HepG2 (cell line): ENCODE measurements around the gene SDC4. TPM values are rescaled to one million over a fixed set of nuclear protein-coding genes. Genes with fewer than 3 reads are reported as not detected.
A peak's percentile ranks its signal among the peaks of the same experiment; 100 is the strongest.

Source experiments
- ARID2 ChIP-seq: sonication (generic); formaldehyde crosslinking; IDR thresholded peaks from 2 replicates; pipeline ENCODE4 v1.8.1; 2022; ENCODE audit warnings: mild to moderate bottlenecking, missing genetic modification reagents, borderline replicate concordance
- CREB1 ChIP-seq, 2 experiments: fragments of 450-650 bp in 1 of 2; IDR thresholded peaks; 2 replicates each; pipeline ENCODE4 v1.6.1; 2016 to 2017; ENCODE audit warnings: control low read depth in 1 of 2, mild to moderate bottlenecking in 1 of 2, missing compliant biosample characterization in 1 of 2, missing genetic modification characterization in 1 of 2
- ELF1 ChIP-seq: sonication (generic); formaldehyde crosslinking; IDR thresholded peaks from 2 replicates; pipeline ENCODE4 v1.4.0; 2020; ENCODE audit warnings: missing genetic modification reagents
- GATA4 ChIP-seq: sonication (generic); IDR thresholded peaks from 2 replicates; pipeline ENCODE4 v1.6.1; 2016; ENCODE audit warnings: antibody characterized with exemption, low read depth, borderline replicate concordance
- GATAD1 ChIP-seq: IDR thresholded peaks from 2 replicates; pipeline ENCODE4 v1.6.1; 2016; ENCODE audit warnings: missing genetic modification reagents, missing compliant biosample characterization
- HDAC6 ChIP-seq: fragments of 200-600 bp; sonication (generic); IDR thresholded peaks from 2 replicates; pipeline ENCODE4 v1.7.0; 2017; ENCODE audit warnings: mild to moderate bottlenecking, antibody characterized with exemption, low read length, low read depth
- HIVEP1 ChIP-seq: sonication (generic); formaldehyde crosslinking; IDR thresholded peaks from 2 replicates; pipeline ENCODE4 v1.4.0; 2020; ENCODE audit warnings: mild to moderate bottlenecking, missing genetic modification reagents
- KDM6A ChIP-seq: IDR thresholded peaks from 2 replicates; pipeline ENCODE4 v1.6.1; 2016; ENCODE audit warnings: low read depth
- MEF2D ChIP-seq: sonication (generic); formaldehyde crosslinking; IDR thresholded peaks from 2 replicates; pipeline ENCODE4 v1.5.1; 2020; ENCODE audit warnings: mild to moderate bottlenecking, missing genetic modification reagents
- YEATS2 ChIP-seq: sonication (generic); formaldehyde crosslinking; IDR thresholded peaks from 2 replicates; pipeline ENCODE4 v1.4.0; 2020; ENCODE audit warnings: missing genetic modification reagents, borderline replicate concordance
- ZNF235 ChIP-seq: sonication (generic); formaldehyde crosslinking; IDR thresholded peaks from 2 replicates; pipeline ENCODE4 v1.8.1; 2023; ENCODE audit warnings: mild to moderate bottlenecking, missing genetic modification reagents, borderline replicate concordance
- ZNF256 ChIP-seq: sonication (generic); formaldehyde crosslinking; conservative IDR thresholded peaks from 2 replicates; pipeline ENCODE4 v1.4.0; 2020; ENCODE audit warnings: missing genetic modification reagents
- ZNF629 ChIP-seq: sonication (generic); formaldehyde crosslinking; conservative IDR thresholded peaks from 2 replicates; pipeline ENCODE4 v1.5.0; 2020; ENCODE audit warnings: missing genetic modification reagents
- ZNF747 ChIP-seq: sonication (generic); formaldehyde crosslinking; IDR thresholded peaks from 2 replicates; pipeline ENCODE4 v1.8.1; 2023; ENCODE audit warnings: missing genetic modification reagents, mild to moderate bottlenecking, borderline replicate concordance
- polyA plus RNA-seq, 8 experiments: library from polyadenylated mRNA; depleted of rRNA in 3 of 8; stranded (reverse) in 7 of 8; unstranded in 1 of 8; fragments of >200 nt; fragmentation: Illumina TruSeq in 4 of 8; extraction: Trizol in 4 of 8; gene quantifications; 2 replicates each; pipeline versions ENCODE4 v1.2.1 to v1.2.3, GENCODE V29; 2011 to 2016; ENCODE audit warnings: low read depth in 4 of 8, missing spikeins in 1 of 8, mixed read lengths in 1 of 8; ENCODE audit not compliant: insufficient read depth in 1 of 8
- total RNA-seq, 5 experiments: library from RNA; depleted of rRNA; stranded (reverse); fragments of >200 nt; fragmentation: Illumina TruSeq; extraction: Trizol; gene quantifications; 2 replicates each; pipeline ENCODE4 v1.2.3, GENCODE V29; 2016; ENCODE audit warnings: low read depth in 1 of 5
- TF ChIP-seq, protein P1 (sequence below), 2 experiments: sonication (generic) in 1 of 2; formaldehyde crosslinking in 1 of 2; IDR thresholded peaks; 2 replicates each; pipeline versions ENCODE4 v1.4.0 to v1.6.1; 2018 to 2020; ENCODE audit warnings: missing genetic modification reagents in 2 of 2, borderline replicate concordance in 1 of 2, low read depth in 1 of 2, mild to moderate bottlenecking in 1 of 2, missing biosample characterization in 1 of 2
- TF ChIP-seq, protein P2 (sequence below): sonication (generic); formaldehyde crosslinking; IDR thresholded peaks from 2 replicates; pipeline ENCODE4 v1.4.0; 2020; ENCODE audit warnings: missing genetic modification reagents, borderline replicate concordance
- TF ChIP-seq, protein P3 (sequence below): sonication (generic); formaldehyde crosslinking; IDR thresholded peaks from 2 replicates; pipeline ENCODE4 v1.5.1; 2020; ENCODE audit warnings: mild to moderate bottlenecking, missing genetic modification reagents, moderate library complexity
- TF ChIP-seq, protein P4 (sequence below): sonication (generic); IDR thresholded peaks from 2 replicates; pipeline ENCODE4 v1.6.1; 2016; ENCODE audit warnings: low read depth, borderline replicate concordance

The SDC4 gene
- total and polyA plus RNA-seq, 2 of the 13 experiments (the other 11 are each of a cell fraction or from before 2014, with no cell fraction given): 49.0 to 65.1 TPM

DNA sequence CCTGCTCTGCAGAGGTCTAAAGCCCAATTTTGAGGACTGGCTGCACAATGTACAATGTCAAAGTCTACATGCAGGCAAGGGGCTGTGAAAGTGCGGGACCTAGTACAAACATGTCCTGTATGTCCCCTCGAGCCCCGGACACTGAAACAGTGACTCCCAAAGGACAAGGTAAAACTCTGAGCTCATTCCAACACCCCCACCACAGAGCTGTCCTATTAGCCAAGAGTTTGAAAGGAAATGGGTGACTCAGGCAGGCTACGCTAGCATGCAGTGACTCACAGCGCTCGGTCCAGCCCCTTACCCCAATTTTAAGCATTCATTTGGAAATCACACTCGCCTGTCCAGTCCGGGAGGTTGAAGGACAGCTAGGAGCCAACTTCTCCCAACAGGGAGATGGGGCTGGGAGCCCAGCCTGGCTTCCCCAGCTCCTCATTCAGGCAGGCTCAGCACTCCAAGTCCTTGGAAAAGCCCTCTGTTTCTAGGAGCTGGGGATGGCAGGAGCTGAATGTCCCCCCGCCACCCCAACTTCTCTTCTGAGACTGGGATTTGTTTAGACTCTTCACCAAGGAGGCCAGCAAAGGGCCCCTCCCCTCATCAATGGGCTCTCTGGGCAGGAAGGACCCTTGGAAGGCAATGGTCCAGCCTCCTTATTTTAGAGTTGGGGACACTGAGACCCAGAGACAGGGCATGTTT lies 3.9 kb downstream of the SDC4 start (continued):
- TF ChIP-seq ZNF747 (peak; percentile 0; the same call in 1 of the 2 replicates), MEF2D (CRISPR knock-in tag) (peak; percentile 29; the same call in 1 of the 2 replicates), ELF1 (CRISPR knock-in tag) (no peak), YEATS2 (CRISPR knock-in tag) (peak; percentile 56; the same call in 1 of the 2 replicates), HIVEP1 (no peak), ZNF235 (CRISPR knock-in tag) (0 out of 2 replicates have a peak, but pooled peaks have one; percentile 26), ARID2 (CRISPR knock-in tag) (0 out of 2 replicates have a peak, but pooled peaks have one; percentile 79), ZNF256 (CRISPR knock-in tag) (no peak), ZNF629 (CRISPR knock-in tag) (peak; percentile 90), GATA4 (0 out of 2 replicates have a peak, but pooled peaks have one; percentile 41), HDAC6 (no peak), CREB1 (IDR thresholded peaks at IDR 0.05) (0 out of 2 replicates have a peak, but pooled peaks have one; percentile 37), CREB1 (CRISPR knock-in tag; IDR thresholded peaks at IDR 0.05) (0 out of 2 replicates have a peak, but pooled peaks have one; percentile 31), GATAD1 (CRISPR knock-in tag) (0 out of 2 replicates have a peak, but pooled peaks have one; percentile 10), KDM6A (no peak)
- TF ChIP-seq, protein P1, sequence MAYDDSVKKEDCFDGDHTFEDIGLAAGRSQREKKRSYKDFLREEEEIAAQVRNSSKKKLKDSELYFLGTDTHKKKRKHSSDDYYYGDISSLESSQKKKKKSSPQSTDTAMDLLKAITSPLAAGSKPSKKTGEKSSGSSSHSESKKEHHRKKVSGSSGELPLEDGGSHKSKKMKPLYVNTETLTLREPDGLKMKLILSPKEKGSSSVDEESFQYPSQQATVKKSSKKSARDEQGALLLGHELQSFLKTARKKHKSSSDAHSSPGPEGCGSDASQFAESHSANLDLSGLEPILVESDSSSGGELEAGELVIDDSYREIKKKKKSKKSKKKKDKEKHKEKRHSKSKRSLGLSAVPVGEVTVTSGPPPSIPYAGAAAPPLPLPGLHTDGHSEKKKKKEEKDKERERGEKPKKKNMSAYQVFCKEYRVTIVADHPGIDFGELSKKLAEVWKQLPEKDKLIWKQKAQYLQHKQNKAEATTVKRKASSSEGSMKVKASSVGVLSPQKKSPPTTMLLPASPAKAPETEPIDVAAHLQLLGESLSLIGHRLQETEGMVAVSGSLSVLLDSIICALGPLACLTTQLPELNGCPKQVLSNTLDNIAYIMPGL (CRISPR knock-in tag; IDR thresholded peaks at IDR 0.05; ENCODE audit: borderline replicate concordance in 1 of 2, low read depth in 1 of 2): peak in 1 of 2 experiments; percentile 66; a peak in 2 of 4 replicates
- TF ChIP-seq, protein P2, sequence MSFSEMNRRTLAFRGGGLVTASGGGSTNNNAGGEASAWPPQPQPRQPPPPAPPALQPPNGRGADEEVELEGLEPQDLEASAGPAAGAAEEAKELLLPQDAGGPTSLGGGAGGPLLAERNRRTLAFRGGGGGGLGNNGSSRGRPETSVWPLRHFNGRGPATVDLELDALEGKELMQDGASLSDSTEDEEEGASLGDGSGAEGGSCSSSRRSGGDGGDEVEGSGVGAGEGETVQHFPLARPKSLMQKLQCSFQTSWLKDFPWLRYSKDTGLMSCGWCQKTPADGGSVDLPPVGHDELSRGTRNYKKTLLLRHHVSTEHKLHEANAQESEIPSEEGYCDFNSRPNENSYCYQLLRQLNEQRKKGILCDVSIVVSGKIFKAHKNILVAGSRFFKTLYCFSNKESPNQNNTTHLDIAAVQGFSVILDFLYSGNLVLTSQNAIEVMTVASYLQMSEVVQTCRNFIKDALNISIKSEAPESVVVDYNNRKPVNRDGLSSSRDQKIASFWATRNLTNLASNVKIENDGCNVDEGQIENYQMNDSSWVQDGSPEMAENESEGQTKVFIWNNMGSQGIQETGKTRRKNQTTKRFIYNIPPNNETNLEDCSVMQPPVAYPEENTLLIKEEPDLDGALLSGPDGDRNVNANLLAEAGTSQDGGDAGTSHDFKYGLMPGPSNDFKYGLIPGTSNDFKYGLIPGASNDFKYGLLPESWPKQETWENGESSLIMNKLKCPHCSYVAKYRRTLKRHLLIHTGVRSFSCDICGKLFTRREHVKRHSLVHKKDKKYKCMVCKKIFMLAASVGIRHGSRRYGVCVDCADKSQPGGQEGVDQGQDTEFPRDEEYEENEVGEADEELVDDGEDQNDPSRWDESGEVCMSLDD (CRISPR knock-in tag): peak; percentile 88; the same call in 1 of the 2 replicates
- TF ChIP-seq, protein P3, sequence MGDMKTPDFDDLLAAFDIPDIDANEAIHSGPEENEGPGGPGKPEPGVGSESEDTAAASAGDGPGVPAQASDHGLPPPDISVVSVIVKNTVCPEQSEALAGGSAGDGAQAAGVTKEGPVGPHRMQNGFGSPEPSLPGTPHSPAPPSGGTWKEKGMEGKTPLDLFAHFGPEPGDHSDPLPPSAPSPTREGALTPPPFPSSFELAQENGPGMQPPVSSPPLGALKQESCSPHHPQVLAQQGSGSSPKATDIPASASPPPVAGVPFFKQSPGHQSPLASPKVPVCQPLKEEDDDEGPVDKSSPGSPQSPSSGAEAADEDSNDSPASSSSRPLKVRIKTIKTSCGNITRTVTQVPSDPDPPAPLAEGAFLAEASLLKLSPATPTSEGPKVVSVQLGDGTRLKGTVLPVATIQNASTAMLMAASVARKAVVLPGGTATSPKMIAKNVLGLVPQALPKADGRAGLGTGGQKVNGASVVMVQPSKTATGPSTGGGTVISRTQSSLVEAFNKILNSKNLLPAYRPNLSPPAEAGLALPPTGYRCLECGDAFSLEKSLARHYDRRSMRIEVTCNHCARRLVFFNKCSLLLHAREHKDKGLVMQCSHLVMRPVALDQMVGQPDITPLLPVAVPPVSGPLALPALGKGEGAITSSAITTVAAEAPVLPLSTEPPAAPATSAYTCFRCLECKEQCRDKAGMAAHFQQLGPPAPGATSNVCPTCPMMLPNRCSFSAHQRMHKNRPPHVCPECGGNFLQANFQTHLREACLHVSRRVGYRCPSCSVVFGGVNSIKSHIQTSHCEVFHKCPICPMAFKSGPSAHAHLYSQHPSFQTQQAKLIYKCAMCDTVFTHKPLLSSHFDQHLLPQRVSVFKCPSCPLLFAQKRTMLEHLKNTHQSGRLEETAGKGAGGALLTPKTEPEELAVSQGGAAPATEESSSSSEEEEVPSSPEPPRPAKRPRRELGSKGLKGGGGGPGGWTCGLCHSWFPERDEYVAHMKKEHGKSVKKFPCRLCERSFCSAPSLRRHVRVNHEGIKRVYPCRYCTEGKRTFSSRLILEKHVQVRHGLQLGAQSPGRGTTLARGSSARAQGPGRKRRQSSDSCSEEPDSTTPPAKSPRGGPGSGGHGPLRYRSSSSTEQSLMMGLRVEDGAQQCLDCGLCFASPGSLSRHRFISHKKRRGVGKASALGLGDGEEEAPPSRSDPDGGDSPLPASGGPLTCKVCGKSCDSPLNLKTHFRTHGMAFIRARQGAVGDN (CRISPR knock-in tag): peak; percentile 73
- TF ChIP-seq, protein P4, sequence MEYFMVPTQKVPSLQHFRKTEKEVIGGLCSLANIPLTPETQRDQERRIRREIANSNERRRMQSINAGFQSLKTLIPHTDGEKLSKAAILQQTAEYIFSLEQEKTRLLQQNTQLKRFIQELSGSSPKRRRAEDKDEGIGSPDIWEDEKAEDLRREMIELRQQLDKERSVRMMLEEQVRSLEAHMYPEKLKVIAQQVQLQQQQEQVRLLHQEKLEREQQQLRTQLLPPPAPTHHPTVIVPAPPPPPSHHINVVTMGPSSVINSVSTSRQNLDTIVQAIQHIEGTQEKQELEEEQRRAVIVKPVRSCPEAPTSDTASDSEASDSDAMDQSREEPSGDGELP: 0 out of 2 replicates have a peak, but pooled peaks have one; percentile 17
